Vagina (tissue), 2 donors: Measurements from ENCODE around the gene CACNB2.

Experiments
- POLR2A ChIP-seq, 2 donors: fragments of 450-650 bp; IDR thresholded peaks; one replicate each; pipeline ENCODE4 v1.6.1; 2017; ENCODE audit warnings: antibody characterized with exemption in 2 of 2, mild to moderate bottlenecking in 2 of 2, moderate library complexity in 2 of 2
- POLR2AphosphoS5 ChIP-seq, 2 donors: sonication (generic); formaldehyde crosslinking; IDR thresholded peaks; one replicate each; pipeline ENCODE4 v1.9.0; 2017; ENCODE audit warnings: antibody characterized with exemption in 2 of 2, mild to moderate bottlenecking in 2 of 2, low read depth in 1 of 2; ENCODE audit not compliant: insufficient read depth in 1 of 2
- TF ChIP-seq, protein P1 (sequence below), 3 experiments: fragments of 450-650 bp in 2 of 3; fragments of 200-600 bp in 1 of 3; sonication (generic) in 1 of 3; IDR thresholded peaks; one replicate each; pipeline ENCODE4 v1.5.1; 2017 to 2019; ENCODE audit warnings: antibody characterized with exemption in 3 of 3, mild to moderate bottlenecking in 2 of 3, moderate library complexity in 2 of 3

DNA sequence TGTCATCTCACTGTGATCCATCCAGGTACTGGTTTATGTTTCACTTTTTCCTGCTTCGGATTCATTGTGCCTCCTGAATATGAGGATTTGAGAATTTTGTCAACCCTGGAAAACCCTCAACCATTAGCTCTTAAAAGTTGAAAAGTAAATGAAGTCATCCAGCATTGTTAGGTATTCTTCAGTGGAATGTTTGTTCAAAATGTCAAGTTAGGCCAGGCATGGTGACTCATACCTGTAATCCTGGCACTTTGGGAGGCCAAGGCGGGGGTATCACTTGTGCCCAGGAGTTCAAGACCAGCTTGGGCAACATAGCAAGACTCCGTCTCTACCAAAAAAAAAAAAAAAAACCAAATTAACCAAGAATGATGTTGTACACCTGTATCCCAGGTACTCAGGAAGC, 289.1 kb downstream of the CACNB2 start:
- TF ChIP-seq, protein P1, sequence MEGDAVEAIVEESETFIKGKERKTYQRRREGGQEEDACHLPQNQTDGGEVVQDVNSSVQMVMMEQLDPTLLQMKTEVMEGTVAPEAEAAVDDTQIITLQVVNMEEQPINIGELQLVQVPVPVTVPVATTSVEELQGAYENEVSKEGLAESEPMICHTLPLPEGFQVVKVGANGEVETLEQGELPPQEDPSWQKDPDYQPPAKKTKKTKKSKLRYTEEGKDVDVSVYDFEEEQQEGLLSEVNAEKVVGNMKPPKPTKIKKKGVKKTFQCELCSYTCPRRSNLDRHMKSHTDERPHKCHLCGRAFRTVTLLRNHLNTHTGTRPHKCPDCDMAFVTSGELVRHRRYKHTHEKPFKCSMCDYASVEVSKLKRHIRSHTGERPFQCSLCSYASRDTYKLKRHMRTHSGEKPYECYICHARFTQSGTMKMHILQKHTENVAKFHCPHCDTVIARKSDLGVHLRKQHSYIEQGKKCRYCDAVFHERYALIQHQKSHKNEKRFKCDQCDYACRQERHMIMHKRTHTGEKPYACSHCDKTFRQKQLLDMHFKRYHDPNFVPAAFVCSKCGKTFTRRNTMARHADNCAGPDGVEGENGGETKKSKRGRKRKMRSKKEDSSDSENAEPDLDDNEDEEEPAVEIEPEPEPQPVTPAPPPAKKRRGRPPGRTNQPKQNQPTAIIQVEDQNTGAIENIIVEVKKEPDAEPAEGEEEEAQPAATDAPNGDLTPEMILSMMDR (IDR thresholded peaks at IDR 0.05) = no peak
- TF ChIP-seq POLR2A (IDR thresholded peaks at IDR 0.05) = no peak
- TF ChIP-seq POLR2AphosphoS5 (IDR thresholded peaks at IDR 0.05; ENCODE audit: insufficient read depth in 1 of 2, low read depth in 1 of 2) = no peak
